Activated B cell treated with CpG ODN at 0.5 μM for 24 hours (primary cell): ENCODE results near the gene ACVR1B. TPM values are rescaled to one million over a fixed set of nuclear protein-coding genes. Genes with fewer than 3 reads are reported as not detected.

Experiments
- ATAC-seq: fragments of 200-7000 bp; cut with Tn5 transposase; one replicate; pipeline ENCODE4 v1.10.0; 2021; ENCODE audit warnings: low read depth, mild to moderate bottlenecking, moderate library complexity
- CTCF ChIA-PET: fragments of 350-600 bp; sonication (Branson Sonifier 250); formaldehyde crosslinking; loops from one replicate; lab custom pipeline; 2021; ENCODE audit warnings: antibody characterized with exemption; lab: Charles Lee
- POLR2A ChIA-PET: fragments of 350-600 bp; sonication (Branson Sonifier 250); formaldehyde crosslinking; loops from one replicate; lab custom pipeline; 2021; ENCODE audit warnings: antibody characterized with exemption; lab: Charles Lee
- DNase-seq: peaks from one replicate; pipeline ENCODE4 v3.0.0; 2022
- H3K27ac Mint-ChIP-seq: one replicate; pipeline ENCODE4 v1.8.0; 2020; ENCODE audit warnings: mixed read lengths
- H3K27me3 Mint-ChIP-seq: one replicate; pipeline ENCODE4 v1.8.0; 2021; ENCODE audit warnings: mixed read lengths
- H3K36me3 Mint-ChIP-seq: one replicate; pipeline ENCODE4 v1.8.0; 2021; ENCODE audit warnings: low read depth, mixed read lengths
- H3K4me1 Mint-ChIP-seq: one replicate; pipeline ENCODE4 v1.8.0; 2021; ENCODE audit warnings: mixed read lengths
- H3K4me3 Mint-ChIP-seq: one replicate; pipeline ENCODE4 v1.8.0; 2020; ENCODE audit warnings: mild to moderate bottlenecking, mixed read lengths
- H3K9me3 Mint-ChIP-seq: one replicate; pipeline ENCODE4 v1.8.0; 2020; ENCODE audit warnings: mixed read lengths
- intact Hi-C: fragments of 100-400 bp; cut with micrococcal nuclease; formaldehyde crosslinking; loops from one replicate; pipeline ENCODE4 v1.15.1; 2024
- total RNA-seq: library from RNA; stranded (reverse); gene quantifications from 2 replicates; pipeline ENCODE4 v1.2.3, GENCODE V29; 2022
- TF ChIP-seq, protein P1 (sequence below): fragments of 200-600 bp; IDR thresholded peaks from one replicate; pipeline ENCODE4 v1.8.0; 2022; ENCODE audit warnings: antibody characterized with exemption, mild to moderate bottlenecking

The ACVR1B gene
- total RNA-seq, 1 donor from 2014 or later, result 10.0 TPM

DNA sequence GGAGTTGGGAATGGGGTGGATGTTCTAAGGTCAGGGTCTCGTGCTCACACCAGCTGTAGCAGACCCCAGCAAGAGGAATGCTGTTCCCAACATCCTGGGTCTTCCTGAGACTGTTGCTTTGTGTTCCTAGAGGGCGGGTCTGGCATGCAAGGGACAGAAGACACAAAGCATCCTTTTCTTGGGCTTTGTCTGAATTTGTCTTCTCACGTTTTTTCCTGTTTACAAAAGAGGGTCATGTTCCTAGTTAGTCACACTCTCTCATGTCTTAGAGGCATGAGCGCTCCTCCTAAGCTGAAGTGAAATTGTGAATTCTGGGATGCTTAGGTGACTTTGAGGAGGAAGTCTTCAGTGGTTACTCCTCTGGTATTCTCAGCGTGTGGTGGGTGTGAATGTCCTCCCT lies 45.6 kb downstream of the ACVR1B start:
- no peak for ATAC-seq
- POLR2A ChIA-PET, result interaction anchor here (0.8 kb wide), 1 partner anchor 9 kb away, joined by 4 read pairs; no protein-coding TSS in a partner anchor

DNA sequence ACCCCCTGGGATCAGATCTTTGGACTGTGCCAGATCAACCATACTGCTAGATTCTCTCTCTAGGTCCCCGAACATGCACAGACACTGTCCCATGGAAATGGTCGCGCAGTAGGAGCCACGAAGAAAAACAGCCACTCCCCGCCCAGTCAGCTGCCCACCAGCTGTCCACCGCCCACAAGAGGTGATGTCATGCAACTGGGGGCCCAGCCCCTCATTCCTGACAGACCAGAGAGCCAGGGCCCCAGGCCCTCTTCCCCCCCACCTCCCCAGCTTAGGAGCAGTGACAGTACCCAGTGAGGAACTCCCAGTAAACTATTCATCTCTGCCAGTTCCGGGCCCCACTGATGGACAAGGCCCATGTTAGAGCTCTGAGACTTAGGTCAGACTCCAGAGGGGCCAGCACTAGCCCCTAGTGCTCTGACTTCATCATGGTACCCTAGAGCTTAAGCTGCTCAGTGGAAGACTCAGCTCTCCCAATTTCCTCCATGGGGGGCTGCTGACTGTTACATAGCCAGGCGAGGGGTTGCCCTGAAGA lies 51.6 kb downstream of the ACVR1B start:
- H3K36me3 Mint-ChIP-seq, result no peaks in the 10 kb centered on the region
- ChIA-PET CTCF (interaction anchor here (0.6 to 9.6 kb wide), 8 partner anchors 11 to 1163 kb away, joined by 3 to 306 read pairs (median 5); no protein-coding TSS in a partner anchor), POLR2A (interaction anchor here (0.6 to 10.6 kb wide), 2 partner anchors 20 to 91 kb away, joined by 4 to 217 read pairs; no protein-coding TSS in a partner anchor)
- H3K9me3 Mint-ChIP-seq, result no peaks in the 10 kb centered on the region
- H3K27me3 Mint-ChIP-seq, result no peaks in the 10 kb centered on the region
- intact Hi-C loops, result no loop called here
- no peak overlapping the region for H3K27ac Mint-ChIP-seq
- no peak overlapping the region for H3K4me3 Mint-ChIP-seq
- peaks cover 28% of the 10 kb centered on the region for H3K4me1 Mint-ChIP-seq
- ATAC-seq (no peak), DNase-seq (no peak)
- TF ChIP-seq, protein P1, sequence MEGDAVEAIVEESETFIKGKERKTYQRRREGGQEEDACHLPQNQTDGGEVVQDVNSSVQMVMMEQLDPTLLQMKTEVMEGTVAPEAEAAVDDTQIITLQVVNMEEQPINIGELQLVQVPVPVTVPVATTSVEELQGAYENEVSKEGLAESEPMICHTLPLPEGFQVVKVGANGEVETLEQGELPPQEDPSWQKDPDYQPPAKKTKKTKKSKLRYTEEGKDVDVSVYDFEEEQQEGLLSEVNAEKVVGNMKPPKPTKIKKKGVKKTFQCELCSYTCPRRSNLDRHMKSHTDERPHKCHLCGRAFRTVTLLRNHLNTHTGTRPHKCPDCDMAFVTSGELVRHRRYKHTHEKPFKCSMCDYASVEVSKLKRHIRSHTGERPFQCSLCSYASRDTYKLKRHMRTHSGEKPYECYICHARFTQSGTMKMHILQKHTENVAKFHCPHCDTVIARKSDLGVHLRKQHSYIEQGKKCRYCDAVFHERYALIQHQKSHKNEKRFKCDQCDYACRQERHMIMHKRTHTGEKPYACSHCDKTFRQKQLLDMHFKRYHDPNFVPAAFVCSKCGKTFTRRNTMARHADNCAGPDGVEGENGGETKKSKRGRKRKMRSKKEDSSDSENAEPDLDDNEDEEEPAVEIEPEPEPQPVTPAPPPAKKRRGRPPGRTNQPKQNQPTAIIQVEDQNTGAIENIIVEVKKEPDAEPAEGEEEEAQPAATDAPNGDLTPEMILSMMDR, result no peak

More for the DNA sequence above, 45.6 kb downstream of the ACVR1B start:
- TF ChIP-seq, protein P1, result no peak
- intact Hi-C loops, result no loop called here
- Mint-ChIP-seq H3K27ac (no peak overlapping the region), H3K4me3 (no peak overlapping the region), H3K4me1 (peaks cover 3% of the 10 kb centered on the region), H3K27me3 (no peaks in the 10 kb centered on the region), H3K36me3 (no peaks in the 10 kb centered on the region), H3K9me3 (no peaks in the 10 kb centered on the region)
- DNase-seq, result no peak
- CTCF ChIA-PET, result interaction anchor here (8.8 kb wide), 1 partner anchor 25 kb away, joined by 310 read pairs; no protein-coding TSS in a partner anchor

DNA sequence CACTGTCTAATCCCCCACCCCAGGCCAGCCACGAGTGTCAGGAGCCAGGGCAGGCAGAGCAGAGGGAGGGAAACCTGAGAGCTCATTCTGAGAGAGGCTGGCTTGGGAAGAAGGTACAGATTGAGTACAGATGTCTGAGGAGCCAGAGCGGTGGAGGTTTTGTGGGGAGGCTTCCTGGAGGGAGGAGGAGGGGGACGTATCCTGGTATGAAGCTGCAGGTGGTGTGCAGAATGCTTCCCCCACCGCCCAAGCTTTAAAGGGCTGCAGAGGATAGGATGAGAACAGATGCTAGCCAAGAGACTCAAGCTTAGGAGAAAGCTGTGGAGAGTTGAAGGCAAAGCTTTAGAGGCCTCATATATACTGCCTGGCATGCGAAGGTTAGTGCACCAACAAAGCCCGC lies 52.1 kb downstream of the ACVR1B start:
- intact Hi-C loops, result no loop called here
- peaks cover 2% of the 10 kb centered on the region for H3K36me3 Mint-ChIP-seq
- H3K4me1 Mint-ChIP-seq, result peaks cover 33% of the 10 kb centered on the region
- DNase-seq (no peak), ATAC-seq (no peak)
- no peak overlapping the region for H3K4me3 Mint-ChIP-seq
- POLR2A ChIA-PET, result interaction anchor here (0.6 to 10.6 kb wide), 3 partner anchors 19 to 91 kb away, joined by 3 to 217 read pairs (median 4); partner anchors contain the start of gene ATG101
- TF ChIP-seq, protein P1, result no peak
- CTCF ChIA-PET, result interaction anchor here (1.4 to 9.6 kb wide), 6 partner anchors 11 to 118 kb away, joined by 5 to 306 read pairs (median 6); no protein-coding TSS in a partner anchor
- no peaks in the 10 kb centered on the region for H3K27me3 Mint-ChIP-seq
- no peaks in the 10 kb centered on the region for H3K9me3 Mint-ChIP-seq
- no peak overlapping the region for H3K27ac Mint-ChIP-seq

DNA sequence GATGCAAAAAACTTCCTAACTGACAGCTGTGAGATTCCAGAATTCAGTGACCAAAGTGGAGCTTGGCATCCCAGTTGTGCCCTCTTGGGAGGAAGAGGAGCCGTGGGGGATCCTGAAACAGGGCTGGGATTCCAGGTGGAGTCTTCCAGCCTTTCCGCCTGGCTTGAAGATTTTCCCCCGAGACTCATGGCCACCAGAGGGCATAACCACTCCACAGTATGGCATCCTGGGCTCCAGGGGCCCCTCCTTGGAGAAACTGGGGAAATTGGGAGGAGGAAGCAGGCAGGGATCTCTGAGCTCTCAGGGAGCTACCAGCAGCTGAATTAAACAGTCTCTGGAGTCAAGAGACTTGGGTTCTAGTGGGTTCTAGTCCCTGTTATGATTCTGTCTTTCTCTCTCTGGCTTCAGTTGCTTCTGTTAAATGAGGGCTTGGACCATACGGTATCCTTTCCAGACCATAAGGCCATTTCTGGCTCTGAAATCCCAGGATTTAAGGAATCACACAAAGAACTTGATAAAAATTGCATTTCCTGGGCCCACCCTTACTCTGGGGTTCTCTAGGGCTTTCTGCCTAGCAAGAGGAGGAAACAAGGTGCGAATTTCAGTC lies 52.6 kb downstream of the ACVR1B start:
- Mint-ChIP-seq H3K27ac (no peak overlapping the region), H3K4me3 (no peak overlapping the region), H3K27me3 (no peaks in the 10 kb centered on the region), H3K36me3 (peaks cover 5% of the 10 kb centered on the region), H3K9me3 (no peaks in the 10 kb centered on the region), H3K4me1 (peaks cover 39% of the 10 kb centered on the region)
- ChIA-PET CTCF (interaction anchor here (1.4 to 9.6 kb wide), 7 partner anchors 8 to 117 kb away, joined by 3 to 306 read pairs (median 5); no protein-coding TSS in a partner anchor), POLR2A (interaction anchor here (0.6 to 10.6 kb wide), 2 partner anchors 19 to 66 kb away, joined by 3 to 217 read pairs; partner anchors contain the start of gene ATG101)
- DNase-seq (no peak), ATAC-seq (no peak)
- TF ChIP-seq, protein P1, result no peak
- intact Hi-C loops, result no loop called here
